Right hindlimb (tissue), 1 donor: ENCODE measurements around the gene DLX3.

Source experiments
- DNase-seq: peaks from one replicate; pipeline ENCODE4 v3.0.0-alpha.2; 2018

Gene DLX3

DNA sequence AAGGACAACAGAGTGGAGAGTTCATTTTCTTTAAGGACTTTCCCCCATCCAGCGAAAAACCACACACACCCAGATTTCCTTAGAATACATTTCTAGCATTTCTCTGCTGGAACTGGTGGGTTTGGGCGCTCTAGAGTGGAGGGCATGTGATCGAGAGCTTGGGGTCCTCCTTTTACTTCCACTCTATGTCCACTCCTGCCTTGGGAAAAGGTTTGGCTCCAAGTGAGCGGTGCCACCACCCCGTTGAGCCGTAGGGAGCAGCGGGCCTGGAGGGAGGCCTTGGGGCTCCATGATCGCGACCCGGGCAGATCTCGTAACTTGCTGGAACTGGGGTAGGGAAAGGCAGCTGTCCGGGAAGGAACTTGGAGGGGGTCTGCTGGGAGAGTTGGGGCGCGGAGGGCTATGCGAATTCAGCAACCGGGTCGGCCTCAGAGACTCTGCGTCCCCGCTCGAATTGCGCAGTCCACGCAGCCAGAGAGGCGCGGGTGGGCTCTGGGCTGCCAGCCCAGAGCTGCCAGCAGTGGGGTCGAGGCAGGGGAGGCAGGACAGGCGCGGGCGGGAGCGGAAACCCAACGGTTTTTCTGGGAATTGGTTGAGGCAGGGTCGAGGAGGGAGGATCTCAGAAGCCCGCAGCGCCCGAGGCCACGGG is 23.7 kb downstream of the DLX3 start:
- no peak for DNase-seq

DNA sequence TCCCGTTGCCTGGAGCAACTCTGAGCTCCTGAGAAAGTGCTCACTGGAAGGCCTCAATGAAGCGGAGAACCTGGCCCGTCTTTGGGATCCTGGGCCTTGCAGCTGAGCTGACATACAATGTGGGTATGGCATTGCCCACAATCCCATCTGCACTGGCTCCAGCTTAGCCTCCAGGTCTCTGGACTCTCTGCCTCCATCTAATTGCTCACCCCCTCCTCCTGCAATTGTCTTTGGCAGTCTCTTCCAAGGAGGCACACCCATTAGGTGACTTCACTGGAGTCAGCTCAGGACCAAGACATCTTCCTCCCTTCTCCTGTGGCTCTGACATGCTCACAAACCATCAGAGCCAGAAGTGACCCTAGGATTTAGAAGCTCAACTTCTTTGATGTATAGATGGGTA is 24.5 kb downstream of the DLX3 start:
- no peak for DNase-seq

DNA sequence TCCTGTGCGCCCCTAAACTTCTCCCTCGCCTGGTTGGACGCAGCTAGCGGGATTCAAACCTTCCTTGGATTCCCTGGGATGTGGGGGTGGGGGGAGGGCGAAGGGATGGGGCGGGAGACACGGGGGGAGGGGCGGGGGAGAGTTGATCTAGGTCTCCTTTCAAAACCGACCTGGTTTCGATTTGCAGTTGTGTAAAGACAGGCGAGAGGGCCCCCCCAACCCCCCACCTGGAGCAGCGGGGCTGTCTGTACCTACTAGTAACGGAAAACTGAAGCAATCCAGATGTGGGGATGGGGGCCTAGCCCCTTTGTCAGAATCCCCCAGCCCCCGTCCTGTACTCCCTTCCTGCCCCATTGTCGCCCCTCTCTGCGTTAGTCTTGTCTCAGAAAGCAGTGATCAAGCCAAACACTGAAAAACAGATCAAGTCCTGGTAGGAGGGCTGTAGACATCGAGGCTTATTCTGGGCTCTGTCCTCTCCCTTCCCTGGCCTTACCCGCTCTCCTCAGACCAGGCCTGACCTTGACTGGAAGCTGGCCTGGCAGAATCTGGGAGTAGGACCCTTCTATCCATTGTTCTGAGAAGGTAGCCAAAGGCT is 25.1 kb downstream of the DLX3 start:
- DNase-seq, result no peak

DNA sequence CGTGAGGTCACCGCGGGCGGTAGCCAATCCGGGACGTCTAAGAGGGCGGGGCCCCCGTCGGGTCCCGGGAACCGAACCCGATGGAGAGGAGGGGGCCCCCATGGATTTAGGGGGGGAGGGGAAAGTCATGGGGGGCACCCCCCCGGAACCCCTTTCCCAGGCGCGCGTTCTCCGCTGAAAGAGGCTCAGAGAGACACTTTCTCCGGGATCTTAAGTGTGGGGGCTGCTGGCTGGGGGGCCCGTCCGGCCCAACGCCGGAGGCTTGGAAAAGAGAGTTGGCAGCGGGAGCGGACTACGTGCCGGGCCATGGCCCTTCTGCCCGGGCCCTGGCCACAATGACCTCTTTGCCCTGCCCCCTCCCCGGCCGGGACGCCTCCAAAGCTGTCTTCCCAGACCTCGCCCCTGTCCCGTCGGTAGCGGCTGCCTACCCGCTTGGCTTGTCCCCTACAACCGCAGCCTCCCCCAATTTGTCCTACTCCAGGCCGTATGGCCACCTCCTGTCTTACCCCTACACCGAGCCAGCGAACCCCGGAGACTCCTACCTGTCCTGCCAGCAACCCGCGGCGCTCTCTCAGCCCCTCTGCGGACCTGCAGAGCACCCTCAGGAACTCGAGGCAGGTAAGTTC is 25.8 kb downstream of the DLX3 start, which contains the start of gene DLX4:
Gene DLX4, plus strand, starts transcription at position 57 of the 626 bp plus-strand sequence. Its CDS starts 279 bp downstream, at position 336.
- DNase-seq, result no peak

DNA sequence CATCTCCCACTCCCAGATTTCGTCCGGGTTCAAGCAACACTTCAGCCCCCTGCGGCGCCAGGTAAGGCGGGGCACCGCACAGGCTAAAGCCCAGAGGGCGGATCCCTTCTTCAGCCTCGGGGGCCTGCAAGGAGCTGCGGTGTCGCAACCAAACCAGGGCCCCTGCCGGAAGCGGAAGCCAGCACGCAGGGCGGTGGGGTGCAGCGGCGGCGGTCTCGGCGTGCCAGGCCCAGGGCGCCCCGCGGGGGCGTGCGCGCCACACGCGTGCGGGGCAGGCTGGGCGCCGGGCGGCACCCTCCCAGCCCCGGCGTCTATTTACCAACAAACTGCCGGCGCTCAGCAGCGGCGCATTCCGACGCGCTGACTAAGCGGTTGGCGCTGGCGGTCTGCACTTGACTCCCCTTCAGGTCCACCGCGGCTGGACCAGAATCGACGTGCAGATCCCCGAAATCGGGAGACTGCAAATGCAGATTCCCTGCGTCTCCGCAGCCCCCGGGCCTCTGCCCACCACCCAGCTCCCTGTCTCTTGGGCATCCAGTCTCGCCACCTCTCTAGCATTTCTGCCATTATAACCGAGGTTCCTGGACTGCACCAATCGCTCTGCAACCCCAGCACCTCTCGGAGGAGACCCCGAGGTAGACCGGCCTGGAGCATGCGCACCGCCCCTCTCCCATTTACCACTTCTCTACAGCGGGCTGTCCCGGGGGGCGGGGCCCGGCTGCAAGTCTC is 26.5 kb downstream of the DLX3 start:
- peak; percentile 66 for DNase-seq

DNA sequence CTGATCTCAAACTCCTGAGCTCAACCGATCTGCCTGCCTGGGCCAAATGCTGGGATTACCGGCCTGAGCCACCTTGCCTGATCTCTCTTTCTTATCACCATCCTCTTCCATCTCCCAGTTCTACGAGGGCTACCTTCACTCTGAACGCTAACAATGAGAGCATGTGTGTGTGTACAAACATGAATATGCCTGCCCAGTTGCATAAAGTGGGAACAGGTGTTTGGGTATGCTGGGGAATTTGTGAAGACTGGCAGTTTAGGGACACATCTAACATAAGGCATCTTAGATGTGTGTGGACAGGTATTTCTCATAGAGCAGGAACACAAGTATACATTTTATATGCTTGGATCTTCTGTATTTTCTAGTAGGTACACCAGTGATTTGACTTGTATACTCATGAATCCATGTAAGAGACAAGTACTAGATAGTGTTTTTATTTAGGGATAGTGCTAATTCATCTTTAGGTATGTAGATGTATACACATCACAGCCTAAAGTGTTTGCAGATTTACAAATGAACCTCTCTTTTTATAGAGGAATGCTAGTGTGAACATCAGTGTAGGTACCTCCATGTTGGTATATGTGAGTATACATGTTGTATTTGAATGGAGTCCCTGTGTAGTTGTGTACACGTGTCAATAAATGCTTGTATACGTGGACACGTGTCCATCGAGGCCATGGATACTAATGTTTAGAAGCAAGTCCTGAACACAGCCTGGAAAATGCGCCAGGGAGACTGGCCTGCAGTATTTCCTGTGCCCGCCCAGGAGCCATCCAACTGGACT is 27.2 kb downstream of the DLX3 start:
- no peak for DNase-seq

DNA sequence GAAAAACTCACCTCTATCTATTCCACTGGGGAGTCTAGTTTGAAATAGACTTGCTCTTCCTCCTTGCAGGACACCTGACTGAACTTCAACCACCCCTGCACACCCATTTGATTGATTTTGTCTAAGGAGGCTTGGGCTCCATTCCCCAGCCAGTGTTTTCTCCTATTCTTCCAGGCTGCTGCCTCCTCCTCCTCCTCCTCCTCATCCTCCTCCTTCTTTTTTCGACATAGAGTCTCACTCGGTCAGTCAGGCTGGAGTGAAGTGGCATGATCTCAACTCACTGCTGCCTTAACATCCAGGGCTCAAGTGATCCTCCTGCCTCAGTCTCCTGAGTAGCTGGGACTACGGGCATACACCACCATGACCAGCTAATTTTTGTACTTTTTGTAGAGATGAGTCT is 27.8 kb downstream of the DLX3 start:
- DNase-seq, result no peak

DNA sequence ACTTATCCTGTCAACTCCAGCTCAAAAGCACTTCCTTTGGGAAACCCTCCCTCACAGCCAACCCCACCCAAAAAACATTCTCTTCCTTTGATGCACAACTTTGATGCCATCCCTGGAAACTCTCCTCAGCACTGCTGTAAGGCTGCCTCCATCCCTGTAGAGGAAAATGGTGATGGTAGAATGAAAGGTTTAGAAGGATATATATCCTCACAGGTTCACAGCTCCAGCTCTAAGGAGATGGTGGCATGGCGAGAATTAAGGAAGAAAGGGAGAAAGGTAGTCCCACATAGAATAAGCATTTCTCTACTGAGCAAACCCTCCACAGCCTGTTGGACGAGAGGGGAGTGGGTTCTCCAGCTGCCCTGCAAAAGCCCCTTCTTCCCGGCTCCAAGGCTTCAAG is 28.3 kb downstream of the DLX3 start:
- DNase-seq, result no peak

DNA sequence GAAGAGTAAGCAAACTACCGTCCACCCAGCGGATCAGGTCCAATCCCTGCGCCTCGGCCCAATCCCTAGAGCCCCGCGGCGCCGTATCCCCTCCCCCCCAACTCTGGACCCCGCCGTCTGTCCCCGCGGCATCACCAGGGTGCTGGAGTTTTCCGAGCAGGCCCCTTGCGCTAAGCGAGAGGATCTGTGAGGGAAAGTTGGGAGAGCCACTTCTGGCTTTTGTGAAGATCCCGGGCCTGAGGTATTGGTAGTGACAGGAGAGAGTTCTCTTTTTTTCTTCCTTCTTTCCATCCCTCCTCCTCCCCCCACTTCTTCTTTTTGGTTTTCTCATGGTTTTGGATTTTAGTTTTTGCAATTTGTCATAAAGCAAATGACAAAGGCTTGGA is 29.5 kb downstream of the DLX3 start:
- no peak for DNase-seq

DNA sequence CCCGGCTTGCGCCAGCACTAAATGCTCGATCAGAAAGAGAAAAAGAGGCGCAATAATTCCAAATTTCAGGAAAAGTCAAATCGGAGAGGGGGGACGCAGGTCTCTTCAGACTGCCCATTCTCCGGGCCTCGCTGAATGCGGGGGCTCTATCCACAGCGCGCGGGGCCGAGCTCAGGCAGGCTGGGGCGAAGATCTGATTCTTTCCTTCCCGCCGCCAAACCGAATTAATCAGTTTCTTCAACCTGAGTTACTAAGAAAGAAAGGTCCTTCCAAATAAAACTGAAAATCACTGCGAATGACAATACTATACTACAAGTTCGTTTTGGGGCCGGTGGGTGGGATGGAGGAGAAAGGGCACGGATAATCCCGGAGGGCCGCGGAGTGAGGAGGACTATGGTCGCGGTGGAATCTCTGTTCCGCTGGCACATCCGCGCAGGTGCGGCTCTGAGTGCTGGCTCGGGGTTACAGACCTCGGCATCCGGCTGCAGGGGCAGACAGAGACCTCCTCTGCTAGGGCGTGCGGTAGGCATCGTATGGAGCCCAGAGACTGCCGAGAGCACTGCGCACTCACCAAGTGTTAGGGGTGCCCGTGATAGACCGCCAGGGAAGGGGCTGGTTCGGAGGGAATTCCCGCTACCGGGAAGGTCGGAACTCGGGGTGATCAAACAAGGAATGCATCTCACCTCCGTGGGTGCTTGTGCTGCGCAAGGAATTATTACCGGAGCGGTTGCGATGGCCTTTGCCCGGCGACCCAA is 30.1 kb downstream of the DLX3 start:
- no peak for DNase-seq

DNA sequence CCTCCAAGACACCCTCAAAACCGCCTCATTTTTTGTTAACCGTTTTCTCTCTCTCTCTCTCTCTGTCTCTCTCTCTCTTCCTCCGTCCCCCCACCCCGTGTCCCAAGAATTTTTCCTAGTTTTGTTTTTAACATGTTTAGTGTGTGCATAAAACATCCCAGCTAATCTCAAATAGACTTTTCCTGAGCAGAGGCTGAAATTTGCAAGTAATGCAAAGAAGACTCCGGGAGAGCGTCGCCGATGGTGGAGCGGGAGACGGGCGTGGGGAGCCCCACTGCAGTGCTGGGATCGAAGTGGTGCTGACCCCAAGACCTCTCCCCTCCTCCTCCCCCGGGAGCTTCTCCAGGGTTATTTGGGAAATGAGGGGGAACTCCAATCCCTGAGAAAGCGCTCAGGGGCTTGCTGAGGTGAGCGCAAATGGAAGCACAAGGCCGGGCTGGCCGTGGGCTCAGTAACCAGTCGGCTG is 30.7 kb downstream of the DLX3 start:
- DNase-seq, result no peak

DNA sequence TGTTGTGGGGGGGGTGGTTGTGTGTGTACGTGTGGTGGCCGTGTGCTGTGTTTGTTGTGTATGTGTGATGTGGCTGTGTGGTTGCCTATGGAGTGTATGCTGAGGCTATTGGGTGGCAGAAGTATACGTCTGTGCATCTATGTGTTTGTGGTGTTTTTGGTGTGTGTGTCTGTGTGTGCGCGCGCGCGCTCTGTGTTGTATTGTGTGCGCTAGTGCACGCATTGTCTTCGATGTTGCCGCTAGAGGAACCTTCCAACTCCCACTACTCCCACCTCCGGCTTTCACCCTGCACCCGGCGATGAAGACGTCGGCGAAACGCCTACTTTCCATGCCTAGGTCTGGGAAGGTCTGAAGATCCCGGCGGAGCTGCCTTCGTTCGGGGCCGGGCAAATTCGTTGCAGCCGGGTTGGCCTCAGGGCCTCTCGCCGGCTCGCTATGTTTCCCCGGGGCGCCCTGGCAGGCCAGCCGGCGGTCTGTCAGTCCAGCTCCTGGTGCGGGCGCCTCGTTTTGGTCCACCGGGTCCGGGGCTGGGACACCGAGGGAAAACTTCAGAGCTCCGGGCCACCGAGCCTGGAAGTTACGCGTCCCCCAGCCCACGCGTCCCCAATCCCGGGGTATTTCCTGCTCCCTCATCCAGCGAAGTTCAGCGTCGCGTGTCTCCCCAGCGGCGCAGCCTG is 31.3 kb downstream of the DLX3 start:
- peak; percentile 38 for DNase-seq

DNA sequence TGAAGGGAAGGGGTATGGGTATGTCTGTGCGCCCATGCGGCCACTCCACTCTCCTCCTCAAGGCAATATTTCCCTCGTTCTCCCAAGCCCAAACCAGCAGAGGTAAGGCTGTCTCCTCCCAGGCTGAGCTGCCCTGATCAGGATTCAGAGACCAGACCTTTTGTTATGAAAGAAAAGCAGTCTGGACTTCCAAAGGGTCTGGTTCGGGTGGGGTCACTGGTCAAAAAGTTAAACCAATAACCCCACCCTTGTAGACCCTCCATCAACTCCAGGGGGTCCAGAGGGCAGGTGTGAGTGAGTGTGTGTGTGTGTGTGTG is 31.8 kb downstream of the DLX3 start:
- no peak for DNase-seq

DNA sequence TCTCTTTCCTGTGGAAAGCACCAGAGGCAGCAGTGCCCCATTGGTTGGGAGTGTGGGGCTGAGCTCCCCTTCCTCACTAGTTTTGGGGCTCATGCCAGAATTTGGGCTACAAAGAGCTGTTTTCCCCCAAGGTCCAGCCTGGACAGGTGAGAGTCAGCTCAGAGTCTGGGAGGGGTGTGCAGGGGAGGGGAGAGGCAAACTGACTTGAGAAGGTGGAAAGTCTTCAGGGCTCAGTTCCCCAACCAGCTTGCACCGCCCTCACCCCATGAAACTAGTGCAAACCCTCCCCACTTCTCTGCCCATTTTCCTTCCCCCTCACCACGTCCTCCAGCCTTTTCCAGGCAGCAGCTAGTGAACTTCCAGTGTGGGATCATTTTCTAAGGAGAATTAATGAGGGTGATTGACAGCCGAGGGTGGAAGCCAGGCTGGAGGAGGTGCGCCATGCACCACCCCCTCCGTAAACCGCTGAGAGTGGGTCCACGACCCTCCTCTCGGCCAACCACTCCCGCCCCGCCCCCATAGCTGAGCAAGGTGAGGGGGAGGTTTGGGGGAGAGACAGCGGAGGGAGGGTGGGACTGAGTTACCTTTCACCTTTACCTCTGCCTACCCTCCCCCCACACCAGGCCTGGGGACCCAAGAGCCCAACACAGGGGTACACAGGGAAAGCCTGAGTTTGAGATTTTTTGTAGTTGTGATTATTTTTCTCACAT is 32.3 kb downstream of the DLX3 start:
- DNase-seq, result no peak

DNA sequence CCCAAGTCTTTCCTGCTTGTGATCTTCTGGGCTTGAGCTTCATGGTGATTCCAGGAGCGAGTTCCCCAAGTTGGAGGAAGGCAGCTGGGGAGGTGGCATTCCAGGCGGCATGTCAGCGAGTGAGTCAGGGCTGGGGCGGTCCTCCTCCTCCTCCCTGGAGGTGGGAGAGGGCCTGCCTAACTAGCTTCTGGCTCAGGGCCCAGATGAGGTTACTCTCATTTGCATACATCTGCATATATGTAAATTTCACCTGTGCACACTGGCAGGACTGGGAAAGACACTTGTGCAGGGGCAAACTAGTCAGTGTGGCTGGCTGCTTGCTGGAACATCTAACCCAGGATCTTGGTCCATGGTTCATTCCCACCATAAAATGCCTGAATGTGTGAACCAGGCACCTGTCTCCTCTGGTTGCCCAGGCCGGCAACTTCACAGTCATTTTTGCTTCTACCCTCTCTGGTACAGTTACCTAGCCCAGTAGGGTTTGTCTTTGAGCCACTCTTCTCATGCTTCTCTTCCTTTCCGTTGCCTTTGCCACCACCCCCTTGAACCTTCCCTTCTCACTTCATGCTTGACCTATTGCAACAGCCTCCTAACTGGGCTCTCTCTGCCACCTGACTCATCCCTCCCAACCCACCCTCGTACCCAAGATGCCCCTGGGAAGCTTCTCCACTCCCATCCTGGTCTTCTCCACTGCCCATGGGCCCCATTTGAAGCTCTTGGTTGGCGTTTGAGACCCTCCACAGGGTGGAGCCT is 35.7 kb downstream of the DLX3 start:
- no peak for DNase-seq

DNA sequence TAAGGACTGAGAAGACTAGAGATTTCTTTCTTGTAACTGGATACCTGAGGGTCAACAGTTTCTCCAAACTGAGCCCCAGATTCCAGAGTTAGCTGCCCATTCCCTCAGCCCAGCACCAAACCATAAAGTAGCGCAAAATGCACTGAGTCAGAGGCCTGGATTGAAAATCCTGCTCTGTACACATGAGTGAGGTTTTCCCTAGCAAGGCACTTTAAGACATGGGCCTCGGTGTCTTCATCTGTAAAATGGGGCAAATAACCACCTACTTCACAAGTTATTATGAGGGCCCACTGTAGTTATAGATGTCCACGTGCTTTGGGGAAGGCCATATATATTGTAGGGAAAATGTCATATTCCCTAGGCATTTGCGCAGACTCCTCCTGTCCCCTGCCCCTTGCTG is 36.3 kb downstream of the DLX3 start:
- DNase-seq, result no peak

DNA sequence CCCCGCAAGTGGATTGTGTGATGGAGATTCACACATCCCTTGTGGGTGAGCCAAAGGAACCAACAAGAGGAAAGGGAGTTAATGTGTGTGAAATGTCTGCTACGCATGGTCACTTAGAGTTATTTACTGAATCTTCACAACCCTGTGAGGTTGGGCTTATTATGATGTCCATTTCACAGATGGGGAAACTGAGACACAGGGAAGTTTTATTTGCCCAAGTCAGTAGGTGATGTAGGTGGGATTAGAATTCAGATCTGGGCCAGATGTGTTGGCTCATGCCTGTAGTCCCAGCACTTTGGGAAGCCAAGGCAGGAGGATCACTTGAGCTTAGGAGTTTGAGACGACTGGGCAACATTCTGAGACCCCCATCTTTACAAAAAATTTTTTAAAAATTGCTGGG is 37.7 kb downstream of the DLX3 start:
- no peak for DNase-seq

DNA sequence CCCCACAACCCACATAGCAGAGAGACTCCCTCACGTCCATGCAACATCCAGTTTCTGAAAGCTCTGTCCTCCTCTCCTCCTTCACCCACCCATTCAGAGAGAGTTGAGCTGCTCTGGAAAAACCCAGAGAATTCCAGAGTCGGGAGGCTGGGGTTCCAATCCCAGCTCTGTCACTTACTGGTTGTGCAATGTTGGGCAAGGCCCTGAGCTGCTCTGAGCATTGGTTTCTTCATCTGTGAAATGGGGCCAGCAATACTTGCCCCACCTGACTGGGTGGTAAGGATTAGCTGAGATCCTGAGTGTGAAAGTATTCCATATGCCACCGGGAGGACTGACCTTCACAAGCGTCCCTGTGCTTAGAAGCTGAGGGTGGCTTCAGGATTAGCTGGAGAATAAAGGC is 38.2 kb downstream of the DLX3 start:
- DNase-seq, result no peak

DNA sequence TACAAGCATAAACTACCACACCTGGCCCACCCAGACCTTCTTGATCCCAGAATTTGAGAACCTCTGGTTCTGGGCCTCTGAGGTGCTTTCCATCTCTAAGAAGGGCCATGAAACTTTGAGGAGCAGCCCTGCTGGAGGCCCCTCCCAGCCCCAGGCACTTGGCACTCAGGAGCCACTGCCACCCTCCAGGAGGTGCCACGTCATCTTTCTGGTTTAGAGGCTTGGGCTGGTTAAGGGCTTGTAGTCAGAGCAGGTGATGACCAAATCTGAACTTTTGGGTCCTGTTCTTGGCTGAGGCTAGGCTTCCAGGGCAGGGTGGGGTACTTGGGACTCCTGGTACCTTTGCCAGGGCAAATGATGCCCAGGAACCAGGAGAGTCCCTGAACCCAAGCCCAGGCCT is 39.9 kb downstream of the DLX3 start:
- no peak for DNase-seq

DNA sequence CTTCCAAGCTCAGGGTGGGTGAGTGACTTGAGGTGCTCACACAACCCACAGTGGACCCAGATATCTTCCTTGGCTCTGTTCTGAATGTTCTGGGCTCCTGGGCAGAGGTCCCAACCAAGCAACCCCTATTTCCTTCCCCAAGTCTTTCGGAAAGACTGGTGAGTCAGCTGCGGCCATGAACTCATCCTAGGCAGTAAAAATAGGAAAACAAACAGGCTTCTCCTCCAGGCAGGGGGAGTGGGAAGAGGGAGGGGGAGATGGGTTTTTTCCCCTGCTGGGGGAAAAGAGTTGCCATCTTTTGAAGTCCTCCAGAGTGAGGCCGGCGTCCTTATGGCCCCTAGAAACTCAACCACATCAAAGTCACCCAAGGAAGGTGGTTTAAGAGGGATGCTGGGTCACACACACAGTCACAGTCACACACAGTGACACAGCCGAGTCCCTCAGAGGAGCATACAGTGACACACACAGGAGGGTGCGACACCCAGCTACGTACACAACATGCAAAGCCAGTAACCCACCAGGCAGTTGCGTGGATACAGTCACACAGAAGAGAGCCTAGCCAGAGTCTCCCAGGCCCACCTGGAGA is 42.0 kb downstream of the DLX3 start:
- no peak for DNase-seq
